Uterus (tissue), 4 donors: ENCODE measurements around the gene NEIL3. TPM values are rescaled to one million over a fixed set of nuclear protein-coding genes. Genes with fewer than 3 reads are reported as not detected.

Source experiments
- DNase-seq, 2 donors: peaks; one replicate each; pipeline ENCODE4 v3.0.0-alpha.2; 2019 to 2020
- H3K27ac ChIP-seq, 2 donors: fragments of 200-600 bp; sonication (generic); 1 replicate in 1 of 2; 2 replicates in 1 of 2; pipeline ENCODE4 v1.5.1; 2016 to 2018
- H3K27me3 ChIP-seq, 2 donors: fragments of 200-600 bp; sonication (generic); one replicate each; pipeline ENCODE4 v1.5.1; 2018 to 2019; ENCODE audit warnings: control low read depth in 1 of 2
- H3K36me3 ChIP-seq, 2 donors: fragments of 200-600 bp; sonication (generic); one replicate each; pipeline ENCODE4 v1.5.1; 2019; ENCODE audit warnings: control low read depth in 1 of 2
- H3K4me1 ChIP-seq, 2 donors: fragments of 200-600 bp; sonication (generic); one replicate each; pipeline ENCODE4 v1.5.1; 2018 to 2019; ENCODE audit warnings: control low read depth in 1 of 2
- H3K4me3 ChIP-seq, 2 donors: fragments of 200-600 bp; sonication (generic); 1 replicate in 1 of 2; 2 replicates in 1 of 2; pipeline ENCODE4 v1.5.1; 2018 to 2019; ENCODE audit warnings: mild to moderate bottlenecking in 1 of 2
- H3K9me3 ChIP-seq, 2 donors: fragments of 200-600 bp; sonication (generic); one replicate each; pipeline ENCODE4 v1.5.1; 2019; ENCODE audit warnings: control low read depth in 1 of 2
- POLR2A ChIP-seq, 2 donors: fragments of 450-650 bp; IDR thresholded peaks; one replicate each; pipeline ENCODE4 v1.6.1; 2016; ENCODE audit warnings: antibody characterized with exemption in 2 of 2, mild to moderate bottlenecking in 1 of 2, moderate library complexity in 1 of 2
- intact Hi-C: fragments of 100-400 bp; cut with DNase I; formaldehyde crosslinking; loops from one replicate; pipeline ENCODE4 v1.15.1; 2023; ENCODE audit warnings: low total_unique reads
- total RNA-seq, 4 donors: library from RNA; depleted of rRNA in 3 of 4; stranded (reverse); fragments of >200 nt in 3 of 4; gene quantifications; one replicate each; pipeline versions ENCODE4 v1.1.0 to v1.2.4, GENCODE V29; 2014 to 2023
- TF ChIP-seq, protein P1 (sequence below), 4 experiments: fragments of 200-600 bp in 2 of 4; fragments of 450-650 bp in 2 of 4; sonication (generic) in 2 of 4; IDR thresholded peaks; one replicate each; pipeline ENCODE4 v1.5.1; 2016 to 2019; ENCODE audit warnings: antibody characterized with exemption in 4 of 4, mild to moderate bottlenecking in 2 of 4, moderate library complexity in 1 of 4
- donor health status: DM: yes; HTN: yes; CAD: no.

Gene NEIL3
- total RNA-seq, 4 donors from 2014 or later, result 8.3 TPM; not detected in 3

DNA sequence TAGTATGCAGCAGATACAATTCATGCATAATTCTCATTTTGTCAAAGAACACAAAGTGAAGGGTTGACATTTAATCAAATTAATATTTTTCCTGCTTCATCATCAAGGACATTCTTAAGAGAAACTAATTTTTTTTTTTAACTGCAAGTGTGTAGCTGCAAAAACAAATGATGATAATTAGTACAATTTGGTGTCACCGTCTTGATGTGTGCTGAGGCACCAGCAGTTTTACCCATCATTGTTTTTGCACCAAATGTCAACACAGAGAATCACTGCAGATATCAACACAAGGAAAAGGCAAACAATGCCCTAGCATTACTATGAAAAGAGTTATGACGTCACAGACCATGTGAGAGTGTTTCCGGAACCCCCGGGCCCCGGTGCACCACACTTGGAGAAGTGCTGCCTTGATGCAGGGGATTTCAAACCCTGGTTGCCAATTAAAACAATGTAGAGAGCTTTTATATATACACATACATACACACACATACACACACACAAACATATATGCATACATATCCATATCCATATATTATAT lies 76.7 kb downstream of the NEIL3 start:
- TF ChIP-seq, protein P1, sequence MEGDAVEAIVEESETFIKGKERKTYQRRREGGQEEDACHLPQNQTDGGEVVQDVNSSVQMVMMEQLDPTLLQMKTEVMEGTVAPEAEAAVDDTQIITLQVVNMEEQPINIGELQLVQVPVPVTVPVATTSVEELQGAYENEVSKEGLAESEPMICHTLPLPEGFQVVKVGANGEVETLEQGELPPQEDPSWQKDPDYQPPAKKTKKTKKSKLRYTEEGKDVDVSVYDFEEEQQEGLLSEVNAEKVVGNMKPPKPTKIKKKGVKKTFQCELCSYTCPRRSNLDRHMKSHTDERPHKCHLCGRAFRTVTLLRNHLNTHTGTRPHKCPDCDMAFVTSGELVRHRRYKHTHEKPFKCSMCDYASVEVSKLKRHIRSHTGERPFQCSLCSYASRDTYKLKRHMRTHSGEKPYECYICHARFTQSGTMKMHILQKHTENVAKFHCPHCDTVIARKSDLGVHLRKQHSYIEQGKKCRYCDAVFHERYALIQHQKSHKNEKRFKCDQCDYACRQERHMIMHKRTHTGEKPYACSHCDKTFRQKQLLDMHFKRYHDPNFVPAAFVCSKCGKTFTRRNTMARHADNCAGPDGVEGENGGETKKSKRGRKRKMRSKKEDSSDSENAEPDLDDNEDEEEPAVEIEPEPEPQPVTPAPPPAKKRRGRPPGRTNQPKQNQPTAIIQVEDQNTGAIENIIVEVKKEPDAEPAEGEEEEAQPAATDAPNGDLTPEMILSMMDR (IDR thresholded peaks at IDR 0.05), result no peak
- TF ChIP-seq POLR2A (IDR thresholded peaks at IDR 0.05), result no peak
- H3K36me3 ChIP-seq, result no peaks in the 10 kb centered on the region
- no peak overlapping the region for H3K27ac ChIP-seq
- no peak overlapping the region for H3K4me3 ChIP-seq
- H3K9me3 ChIP-seq, result no peaks in the 10 kb centered on the region
- DNase-seq, result no peak
- intact Hi-C loops, result no loop called here
- no peaks in the 10 kb centered on the region for H3K4me1 ChIP-seq
- no peaks in the 10 kb centered on the region for H3K27me3 ChIP-seq

DNA sequence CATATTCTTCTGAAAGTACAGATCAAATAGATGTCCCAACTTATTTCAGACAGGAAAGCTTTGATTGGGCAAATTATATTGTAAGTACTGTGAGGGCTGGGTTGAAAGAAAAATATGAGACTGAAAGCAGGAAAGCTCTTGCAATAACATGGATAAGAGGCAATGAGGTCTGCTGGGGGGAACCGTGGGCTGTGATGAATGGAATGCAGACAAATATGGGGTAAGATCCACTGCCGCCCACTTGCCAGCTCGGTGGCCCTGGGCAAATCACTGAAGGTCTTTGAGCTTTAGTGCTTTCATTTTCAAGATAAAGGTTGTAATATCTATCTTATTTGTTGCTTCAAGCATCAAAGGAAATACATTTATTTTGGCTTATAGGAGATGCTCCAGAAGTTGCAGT lies 81.6 kb downstream of the NEIL3 start:
- H3K4me3 ChIP-seq, result no peak overlapping the region
- TF ChIP-seq POLR2A (IDR thresholded peaks at IDR 0.05), result no peak
- TF ChIP-seq, protein P1 (IDR thresholded peaks at IDR 0.05), result no peak
- H3K4me1 ChIP-seq, result no peaks in the 10 kb centered on the region
- H3K36me3 ChIP-seq, result no peaks in the 10 kb centered on the region
- no peak overlapping the region for H3K27ac ChIP-seq
- intact Hi-C loops, result no loop called here
- H3K9me3 ChIP-seq, result no peaks in the 10 kb centered on the region
- H3K27me3 ChIP-seq, result no peaks in the 10 kb centered on the region
- no peak for DNase-seq

DNA sequence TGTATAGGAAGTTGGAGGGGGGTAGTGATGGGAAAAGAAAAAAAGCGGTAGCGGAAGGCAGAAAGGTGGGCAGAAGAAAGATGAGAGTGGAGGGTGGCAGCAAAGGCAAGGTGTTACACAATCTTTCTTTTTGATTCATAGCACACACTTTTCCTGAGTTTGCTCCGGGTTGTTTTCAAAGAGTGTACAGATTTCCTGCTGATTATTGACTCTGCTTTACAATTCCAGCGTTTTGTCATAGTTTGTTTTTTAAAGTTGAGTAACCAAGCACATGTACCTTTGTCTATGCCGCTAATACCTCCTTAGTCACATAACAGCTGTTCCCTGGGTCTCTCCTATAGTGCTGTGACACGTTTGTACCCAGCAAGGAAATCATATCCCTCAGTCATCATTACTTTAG lies 82.3 kb downstream of the NEIL3 start:
- Histone ChIP-seq H3K27ac (no peak overlapping the region), H3K4me1 (no peaks in the 10 kb centered on the region), H3K36me3 (no peaks in the 10 kb centered on the region), H3K4me3 (no peak overlapping the region), H3K9me3 (no peaks in the 10 kb centered on the region), H3K27me3 (no peaks in the 10 kb centered on the region)
- no peak for DNase-seq
- intact Hi-C loops, result no loop called here
- TF ChIP-seq POLR2A (IDR thresholded peaks at IDR 0.05), result no peak
- TF ChIP-seq, protein P1 (IDR thresholded peaks at IDR 0.05), result no peak

DNA sequence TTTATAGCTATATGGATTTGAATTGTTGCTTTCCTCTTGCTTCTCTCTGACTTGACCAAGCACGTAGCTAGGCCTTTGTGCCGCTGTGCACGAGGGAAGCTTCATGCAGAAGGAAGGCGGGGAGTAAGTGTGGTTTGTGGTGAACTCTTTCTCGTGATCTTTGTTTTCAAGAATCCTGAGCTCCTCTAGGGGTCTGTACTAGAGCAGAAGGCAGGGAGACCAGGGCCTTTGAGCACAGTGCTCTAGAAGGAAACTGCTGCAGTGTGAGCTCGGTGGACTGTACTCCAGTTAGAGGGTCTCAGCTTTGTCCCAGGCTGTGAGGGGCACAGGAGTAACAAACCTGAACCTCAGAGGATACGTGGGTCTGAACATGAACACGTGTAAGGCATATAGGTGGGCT lies 83.6 kb downstream of the NEIL3 start:
- intact Hi-C loops, result no loop called here
- no peak for DNase-seq
- H3K4me3 ChIP-seq, result no peak overlapping the region
- TF ChIP-seq, protein P1 (IDR thresholded peaks at IDR 0.05), result no peak
- no peak for TF ChIP-seq POLR2A (IDR thresholded peaks at IDR 0.05)
- H3K27ac ChIP-seq, result no peak overlapping the region
- H3K9me3 ChIP-seq, result no peaks in the 10 kb centered on the region
- no peaks in the 10 kb centered on the region for H3K36me3 ChIP-seq
- H3K4me1 ChIP-seq, result no peaks in the 10 kb centered on the region
- no peaks in the 10 kb centered on the region for H3K27me3 ChIP-seq

DNA sequence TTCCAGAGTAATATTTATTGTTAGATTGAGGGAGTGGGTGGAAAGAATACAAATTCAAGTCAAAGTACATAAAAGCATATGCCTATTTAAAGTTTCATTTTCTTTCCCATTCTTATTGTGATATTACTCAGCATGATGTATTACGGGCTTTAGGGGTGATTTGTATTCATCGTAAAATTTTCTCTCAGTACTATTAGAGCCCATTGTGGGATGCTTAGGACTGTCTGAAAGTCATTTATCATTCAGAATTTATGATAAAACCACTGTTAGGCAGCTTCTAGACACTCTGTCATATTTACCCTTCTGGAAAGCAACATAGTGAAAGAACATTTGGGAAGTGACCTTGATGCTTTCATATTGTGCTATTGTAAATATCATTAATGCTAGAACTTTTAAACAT lies 86.7 kb downstream of the NEIL3 start:
- Histone ChIP-seq H3K4me1 (no peaks in the 10 kb centered on the region), H3K27ac (no peak overlapping the region), H3K4me3 (no peak overlapping the region), H3K36me3 (no peaks in the 10 kb centered on the region), H3K9me3 (no peaks in the 10 kb centered on the region), H3K27me3 (no peaks in the 10 kb centered on the region)
- no peak for TF ChIP-seq POLR2A (IDR thresholded peaks at IDR 0.05)
- TF ChIP-seq, protein P1 (IDR thresholded peaks at IDR 0.05), result no peak
- intact Hi-C loops, result no loop called here
- no peak for DNase-seq
